ENCODE results near the gene RBM45. TPM values are rescaled to one million over a fixed set of nuclear protein-coding genes. Genes with fewer than 3 reads are reported as not detected.
A peak's percentile ranks its signal among the peaks of the same experiment; 100 is the strongest.
"Not testable (repeated sequence)": the region's sequence is repeated elsewhere in the genome, so short reads cannot be mapped to it uniquely, and the experiment has no call there.

Gene RBM45, protein sequence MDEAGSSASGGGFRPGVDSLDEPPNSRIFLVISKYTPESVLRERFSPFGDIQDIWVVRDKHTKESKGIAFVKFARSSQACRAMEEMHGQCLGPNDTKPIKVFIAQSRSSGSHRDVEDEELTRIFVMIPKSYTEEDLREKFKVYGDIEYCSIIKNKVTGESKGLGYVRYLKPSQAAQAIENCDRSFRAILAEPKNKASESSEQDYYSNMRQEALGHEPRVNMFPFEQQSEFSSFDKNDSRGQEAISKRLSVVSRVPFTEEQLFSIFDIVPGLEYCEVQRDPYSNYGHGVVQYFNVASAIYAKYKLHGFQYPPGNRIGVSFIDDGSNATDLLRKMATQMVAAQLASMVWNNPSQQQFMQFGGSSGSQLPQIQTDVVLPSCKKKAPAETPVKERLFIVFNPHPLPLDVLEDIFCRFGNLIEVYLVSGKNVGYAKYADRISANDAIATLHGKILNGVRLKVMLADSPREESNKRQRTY
- 10 to 100 TPM; 12.0 to 13.5 TPM for total RNA-seq

DNA sequence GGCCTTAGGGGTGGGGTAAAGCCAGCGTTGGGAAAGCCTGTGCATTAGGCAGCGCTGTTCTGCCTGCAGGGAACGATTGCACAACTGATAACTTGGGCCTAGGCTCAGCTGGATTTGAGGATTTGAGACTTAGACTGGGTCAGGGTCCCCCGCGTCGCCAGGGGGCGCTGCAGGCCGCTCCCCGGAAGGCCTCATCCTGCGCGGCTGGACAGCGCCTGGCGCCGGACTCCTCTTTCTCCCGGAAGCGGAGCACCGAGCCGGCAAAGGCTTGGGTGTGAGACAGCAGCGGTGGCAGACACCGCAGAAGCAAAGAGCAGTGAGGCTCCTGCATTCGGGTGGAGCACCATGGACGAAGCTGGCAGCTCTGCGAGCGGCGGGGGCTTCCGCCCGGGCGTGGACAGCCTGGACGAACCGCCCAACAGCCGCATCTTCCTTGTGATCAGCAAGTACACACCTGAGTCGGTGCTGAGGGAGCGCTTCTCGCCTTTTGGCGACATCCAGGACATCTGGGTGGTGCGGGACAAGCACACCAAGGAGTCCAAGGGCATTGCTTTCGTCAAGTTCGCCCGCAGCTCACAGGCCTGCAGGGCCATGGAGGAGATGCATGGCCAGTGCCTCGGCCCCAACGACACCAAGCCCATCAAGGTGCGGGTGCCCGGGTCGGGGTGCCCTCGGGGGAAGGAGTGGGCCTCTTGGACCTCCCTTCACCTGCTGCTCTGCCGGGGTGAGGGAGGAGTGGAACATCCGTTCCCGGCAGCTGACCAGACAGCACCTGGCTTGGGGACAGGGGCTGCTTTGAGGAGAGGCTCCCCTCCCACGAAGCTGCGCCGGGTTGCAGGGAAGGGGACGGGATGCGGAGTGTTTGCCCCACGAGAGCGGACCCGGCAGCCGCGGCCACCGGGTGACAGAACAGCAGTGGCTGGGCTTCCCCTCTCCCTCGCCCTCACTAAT is at the start of gene RBM45:
Gene RBM45, plus strand, starts transcription at position 236 of the 951 bp plus-strand sequence. Its CDS starts 110 bp downstream, at position 346.
- H3K9me3 Mint-ChIP-seq: no peaks in the 10 kb centered on the region
- peaks cover 34% of the 10 kb centered on the region for H3K4me1 Mint-ChIP-seq
- peak; percentile 88 for DNase-seq
- H3K27me3 Mint-ChIP-seq: no peaks in the 10 kb centered on the region
- peak within 1 kb of the TSS; percentile 87 for H3K4me3 Mint-ChIP-seq
- peaks cover 6% of the 10 kb centered on the region for H3K36me3 Mint-ChIP-seq
- H3K27ac Mint-ChIP-seq: peak within 1 kb of the TSS; percentile 80

DNA sequence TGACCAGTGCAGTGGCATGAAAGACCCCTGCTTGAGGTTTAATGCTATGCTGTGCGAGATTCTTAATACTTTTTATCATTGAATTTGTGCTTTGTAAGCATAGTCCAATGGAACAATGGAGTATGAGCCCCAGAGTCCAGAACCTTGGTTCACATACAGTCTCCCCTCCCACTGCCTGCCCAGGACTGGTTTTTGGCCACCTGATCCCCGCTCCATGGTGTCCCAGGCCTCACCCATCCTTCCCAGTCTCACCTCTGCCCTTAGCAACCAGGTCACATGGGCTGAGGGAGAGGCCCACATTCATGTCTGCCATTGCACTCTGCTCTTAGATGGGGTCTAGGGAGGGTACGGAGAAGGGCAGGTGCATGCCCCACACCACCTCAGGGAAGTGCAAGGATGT is 45.9 kb upstream of the RBM45 start:
- no peak for DNase-seq
- Mint-ChIP-seq H3K27ac (no peak overlapping the region), H3K4me3 (no peak overlapping the region), H3K9me3 (no peaks in the 10 kb centered on the region), H3K4me1 (no peaks in the 10 kb centered on the region), H3K36me3 (no peaks in the 10 kb centered on the region), H3K27me3 (peaks cover 28% of the 10 kb centered on the region)

DNA sequence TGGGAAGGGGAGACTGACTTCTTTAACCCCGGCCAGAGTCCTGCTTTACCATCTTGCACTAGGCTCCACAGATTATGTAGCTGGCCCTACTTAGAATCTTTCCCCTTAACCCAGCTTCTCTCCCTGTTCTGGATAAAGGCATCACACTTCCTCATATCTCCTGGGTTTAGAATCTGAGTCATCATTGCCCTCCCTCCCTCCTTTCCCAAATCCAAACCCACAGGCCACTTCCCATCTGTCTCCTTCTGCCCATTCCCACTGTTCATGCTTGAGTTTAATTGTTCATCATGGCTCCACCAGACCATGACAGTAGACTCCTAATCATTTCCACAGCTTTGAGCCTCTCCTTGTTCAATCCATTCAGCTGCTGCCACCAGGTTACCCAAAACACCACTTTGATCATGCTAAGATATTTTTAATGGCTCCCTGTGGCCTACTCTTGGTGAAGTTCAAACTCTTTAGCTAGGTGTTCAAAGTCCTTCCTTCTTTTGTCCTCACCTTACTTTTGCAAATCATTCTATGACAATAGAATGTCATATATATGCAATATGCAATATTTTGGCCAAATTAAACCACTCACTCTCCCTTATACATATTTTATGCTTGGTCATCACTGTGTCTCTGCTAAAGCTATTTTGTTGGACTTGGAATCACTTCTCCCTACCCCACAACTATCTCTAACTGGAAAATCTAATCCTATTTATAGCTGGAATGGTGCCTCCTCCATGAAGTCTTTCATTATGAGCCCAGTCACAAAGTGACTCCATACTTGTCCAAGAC is 45.2 kb upstream of the RBM45 start:
- H3K36me3 Mint-ChIP-seq: no peaks in the 10 kb centered on the region
- H3K4me1 Mint-ChIP-seq: no peaks in the 10 kb centered on the region
- H3K9me3 Mint-ChIP-seq: no peaks in the 10 kb centered on the region
- no peak overlapping the region for H3K27ac Mint-ChIP-seq
- no peak for DNase-seq
- peaks cover 35% of the 10 kb centered on the region for H3K27me3 Mint-ChIP-seq
- H3K4me3 Mint-ChIP-seq: no peak overlapping the region

DNA sequence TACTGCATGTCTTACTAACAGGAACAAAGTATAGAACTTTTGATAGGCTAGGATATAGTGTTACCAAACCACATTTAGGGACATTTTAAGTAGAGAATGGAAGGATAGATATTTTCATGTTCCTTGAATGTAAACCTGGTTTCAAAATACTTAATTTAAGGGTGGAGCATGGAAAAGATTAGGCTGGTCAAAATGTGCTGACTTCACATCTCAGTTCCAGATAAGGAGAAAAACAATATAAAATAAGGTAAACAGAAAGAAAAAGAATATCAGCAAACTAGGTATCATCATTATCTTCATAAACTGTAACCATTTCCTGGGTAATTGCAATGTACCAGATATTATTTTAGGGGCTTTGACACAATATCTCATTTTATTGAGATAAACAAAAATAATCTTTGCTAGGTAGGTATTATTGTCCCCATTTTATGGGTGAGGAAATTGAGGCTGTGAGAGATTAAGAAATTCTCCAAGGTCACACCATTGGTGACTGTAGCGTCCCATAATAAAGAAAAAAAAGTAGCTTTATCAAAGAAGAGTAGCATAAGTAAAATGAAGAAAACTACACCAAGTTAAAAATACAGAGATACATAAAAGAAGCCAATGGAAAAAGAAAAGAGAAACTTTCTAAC is 43.3 kb upstream of the RBM45 start:
- peaks cover 50% of the 10 kb centered on the region for H3K27me3 Mint-ChIP-seq
- no peak overlapping the region for H3K27ac Mint-ChIP-seq
- no peaks in the 10 kb centered on the region for H3K9me3 Mint-ChIP-seq

DNA sequence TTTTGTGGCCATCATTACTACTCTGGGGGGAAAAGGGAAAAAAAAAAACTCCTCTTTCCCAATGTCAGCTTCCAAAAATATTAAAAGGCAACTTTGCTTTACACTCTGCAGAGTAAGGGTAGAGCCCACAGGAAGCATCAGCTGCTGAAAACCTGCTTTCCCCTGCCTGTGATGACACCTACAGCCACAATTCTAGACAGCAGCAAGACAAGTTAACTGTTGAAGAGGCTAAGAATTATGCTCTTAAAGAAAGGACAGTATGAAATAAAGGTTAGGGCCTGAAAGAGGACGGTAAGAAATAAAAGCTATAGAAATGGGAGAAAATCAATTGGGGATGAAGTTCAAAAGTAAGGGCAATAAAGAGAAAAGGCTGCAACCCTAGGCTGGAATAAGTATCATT is 42.7 kb upstream of the RBM45 start:
- H3K27me3 Mint-ChIP-seq: peaks cover 53% of the 10 kb centered on the region

More for the DNA sequence above, 43.3 kb upstream of the RBM45 start:
- Mint-ChIP-seq H3K4me1 (peaks cover 5% of the 10 kb centered on the region), H3K36me3 (no peaks in the 10 kb centered on the region), H3K4me3 (no peak overlapping the region)
- DNase-seq: no peak

DNA sequence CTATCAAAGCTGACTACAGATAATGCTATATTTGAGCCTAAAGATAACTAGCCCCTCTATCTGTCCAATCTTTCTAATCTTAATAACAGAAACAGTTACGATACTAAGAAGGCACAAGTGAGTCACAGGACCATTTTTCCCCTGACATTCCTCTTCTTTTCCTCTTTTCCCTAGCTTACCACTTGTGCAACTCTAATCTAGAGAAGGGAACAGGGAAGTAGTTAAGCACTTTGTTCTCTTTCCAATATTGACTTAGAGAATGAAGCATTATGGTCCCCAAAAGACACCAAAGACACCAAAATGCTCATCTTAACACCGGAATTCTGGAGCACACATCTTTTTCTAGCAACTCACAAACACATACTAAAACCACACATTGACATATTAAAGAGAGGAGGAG is 41.4 kb upstream of the RBM45 start:
- H3K4me1 Mint-ChIP-seq: peaks cover 5% of the 10 kb centered on the region
- no peak for DNase-seq
- no peaks in the 10 kb centered on the region for H3K36me3 Mint-ChIP-seq
- H3K9me3 Mint-ChIP-seq: no peaks in the 10 kb centered on the region
- H3K4me3 Mint-ChIP-seq: no peak overlapping the region
- peaks cover 59% of the 10 kb centered on the region for H3K27me3 Mint-ChIP-seq
- no peak overlapping the region for H3K27ac Mint-ChIP-seq

More for the DNA sequence above, 42.7 kb upstream of the RBM45 start:
- no peak overlapping the region for H3K4me3 Mint-ChIP-seq
- no peak for DNase-seq
- H3K36me3 Mint-ChIP-seq: no peaks in the 10 kb centered on the region
- peaks cover 5% of the 10 kb centered on the region for H3K4me1 Mint-ChIP-seq
- H3K9me3 Mint-ChIP-seq: no peaks in the 10 kb centered on the region
- no peak overlapping the region for H3K27ac Mint-ChIP-seq

DNA sequence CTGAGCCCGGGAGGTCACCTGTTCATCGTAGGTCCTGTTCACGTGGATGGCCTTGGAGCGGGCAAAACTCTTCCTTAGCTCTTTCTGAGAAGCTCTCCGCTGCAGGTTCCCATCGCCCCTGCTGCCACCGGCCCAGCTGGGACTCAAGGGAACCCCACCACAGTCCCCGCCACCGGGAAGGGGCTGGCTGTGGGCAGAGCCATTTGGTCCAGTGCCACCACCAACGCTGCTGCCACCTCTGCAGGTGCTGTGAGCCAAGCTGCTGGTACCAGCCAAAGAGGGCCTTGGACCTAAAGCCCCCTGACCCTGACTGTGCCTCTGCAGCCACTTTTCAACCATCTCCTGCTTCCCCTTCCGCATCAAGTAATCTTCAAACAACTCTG is 40.2 kb upstream of the RBM45 start:
- Mint-ChIP-seq H3K4me3 (peak overlapping the region; percentile 65), H3K9me3 (no peaks in the 10 kb centered on the region), H3K27ac (no peak overlapping the region), H3K36me3 (no peaks in the 10 kb centered on the region), H3K4me1 (peaks cover 5% of the 10 kb centered on the region), H3K27me3 (peaks cover 66% of the 10 kb centered on the region)
- no peak for DNase-seq

DNA sequence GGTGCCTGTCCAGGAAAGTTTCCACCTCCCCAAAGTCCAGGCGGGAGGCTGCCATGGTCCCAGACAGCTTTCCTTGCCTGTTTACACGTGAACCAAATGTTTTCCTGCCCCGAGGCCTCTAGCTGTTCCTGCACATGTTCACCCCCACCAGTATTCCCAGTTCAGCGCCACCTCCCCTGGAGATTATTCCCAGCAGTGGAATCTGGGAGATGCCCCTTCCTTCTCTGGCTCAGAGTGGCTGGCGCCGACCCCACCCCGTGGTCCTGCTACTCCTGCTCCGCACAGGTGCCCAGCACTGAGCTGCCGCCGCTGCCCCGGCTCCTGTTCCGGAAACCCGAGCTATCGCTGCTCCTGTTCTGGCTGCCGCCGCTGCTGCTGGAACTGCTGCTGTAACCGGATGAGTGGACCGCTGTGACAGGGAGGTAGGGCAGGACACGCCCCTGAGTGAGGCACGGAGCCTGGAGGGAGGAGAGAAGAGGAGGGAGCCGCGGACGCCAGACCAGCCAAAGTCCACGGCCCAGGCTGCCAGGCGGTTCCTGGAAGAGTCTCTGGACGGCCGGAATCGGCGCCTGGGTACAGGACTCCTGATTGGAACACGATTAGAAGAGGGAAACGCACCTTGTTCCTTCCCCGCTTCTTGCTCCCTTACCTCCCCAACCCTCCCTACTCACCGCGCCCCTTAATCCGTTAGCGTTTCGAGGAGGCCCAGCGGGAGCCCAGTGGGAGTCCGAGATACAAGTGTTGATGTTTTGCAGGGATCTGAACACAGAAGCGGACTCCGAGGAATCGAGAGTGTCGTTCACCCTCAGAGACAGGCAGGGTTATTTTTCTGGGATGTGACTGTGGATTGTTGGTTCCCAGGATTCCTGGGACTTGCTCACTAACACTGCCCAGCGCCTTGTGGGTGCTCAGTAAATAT is 39.6 kb upstream of the RBM45 start, which contains the start of gene PDE11A:
Gene PDE11A, minus strand, starts transcription at position 395 of the 919 bp plus-strand sequence. Its CDS starts 340 bp downstream, at position 55.
- Mint-ChIP-seq H3K4me3 (peak within 1 kb of the TSS; percentile 65), H3K27ac (no peak within 1 kb of the TSS), H3K36me3 (no peaks in the 10 kb centered on the region), H3K27me3 (peaks cover 70% of the 10 kb centered on the region), H3K4me1 (peaks cover 5% of the 10 kb centered on the region), H3K9me3 (no peaks in the 10 kb centered on the region)
- peak; percentile 61 for DNase-seq

DNA sequence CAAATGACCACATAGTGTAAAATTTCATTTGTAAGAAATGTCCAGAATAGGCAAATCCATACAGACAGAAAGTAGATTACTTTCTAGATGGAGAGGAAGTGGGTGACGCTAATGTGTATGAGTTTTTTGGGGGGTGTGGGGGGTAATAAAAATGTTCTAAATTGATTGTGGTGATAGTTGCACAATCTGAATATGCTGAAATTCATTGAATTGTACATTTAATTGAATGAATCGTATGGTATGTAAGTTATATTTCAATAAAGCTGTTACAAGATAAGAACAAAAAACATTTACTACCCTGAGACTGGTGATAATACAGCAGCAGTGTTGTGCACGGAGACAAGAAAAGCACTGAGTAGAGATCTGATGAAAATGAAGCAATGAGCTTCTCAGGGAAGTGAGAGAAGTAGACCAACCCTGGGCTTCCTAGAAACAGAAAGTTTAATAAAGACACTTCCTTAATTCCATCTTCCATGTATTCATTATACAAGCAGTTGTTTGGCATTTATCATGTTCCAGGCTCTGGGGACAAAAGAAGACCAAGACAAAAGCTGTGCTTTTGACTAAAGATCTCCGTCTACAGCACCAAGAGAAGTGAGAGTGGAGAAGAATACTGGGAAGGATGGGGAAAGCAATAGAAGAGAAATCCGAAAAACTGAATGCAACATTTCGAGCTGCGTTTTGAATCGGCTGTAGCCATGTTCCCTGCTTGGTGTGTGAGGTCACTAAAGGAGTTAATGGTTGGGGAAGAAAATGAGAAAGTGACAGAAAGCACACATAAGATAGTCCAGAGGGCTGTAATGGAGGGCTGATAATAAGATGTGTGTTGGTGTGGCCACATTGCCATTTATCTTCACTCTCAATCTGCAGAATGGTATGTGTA is 37.9 kb upstream of the RBM45 start:
- no peaks in the 10 kb centered on the region for H3K36me3 Mint-ChIP-seq

DNA sequence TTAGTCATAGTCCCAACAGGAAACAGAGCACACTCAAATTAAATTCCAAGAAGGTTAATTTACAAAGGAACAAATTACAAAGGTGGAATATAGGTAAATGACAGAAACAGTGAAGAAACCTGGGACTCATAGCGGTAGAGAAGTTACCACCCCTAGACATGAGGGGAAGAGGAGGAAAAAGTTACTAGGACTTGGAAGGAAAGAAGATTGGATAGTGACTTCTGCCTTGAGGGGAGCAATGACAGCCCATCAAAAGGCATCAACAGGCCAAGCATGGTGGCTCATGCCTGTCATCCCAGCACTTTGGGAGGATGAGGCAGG is 37.3 kb upstream of the RBM45 start:
- peaks cover 3% of the 10 kb centered on the region for H3K9me3 Mint-ChIP-seq
- H3K27ac Mint-ChIP-seq: no peak overlapping the region
- no peaks in the 10 kb centered on the region for H3K36me3 Mint-ChIP-seq
- H3K27me3 Mint-ChIP-seq: peaks cover 67% of the 10 kb centered on the region
- H3K4me3 Mint-ChIP-seq: no peak overlapping the region
- no peak for DNase-seq
- peaks cover 5% of the 10 kb centered on the region for H3K4me1 Mint-ChIP-seq

More for the DNA sequence above, 37.9 kb upstream of the RBM45 start:
- H3K4me3 Mint-ChIP-seq: no peak overlapping the region
- peaks cover 65% of the 10 kb centered on the region for H3K27me3 Mint-ChIP-seq
- H3K27ac Mint-ChIP-seq: no peak overlapping the region
- H3K9me3 Mint-ChIP-seq: peaks cover 2% of the 10 kb centered on the region
- peaks cover 5% of the 10 kb centered on the region for H3K4me1 Mint-ChIP-seq
- no peak for DNase-seq

DNA sequence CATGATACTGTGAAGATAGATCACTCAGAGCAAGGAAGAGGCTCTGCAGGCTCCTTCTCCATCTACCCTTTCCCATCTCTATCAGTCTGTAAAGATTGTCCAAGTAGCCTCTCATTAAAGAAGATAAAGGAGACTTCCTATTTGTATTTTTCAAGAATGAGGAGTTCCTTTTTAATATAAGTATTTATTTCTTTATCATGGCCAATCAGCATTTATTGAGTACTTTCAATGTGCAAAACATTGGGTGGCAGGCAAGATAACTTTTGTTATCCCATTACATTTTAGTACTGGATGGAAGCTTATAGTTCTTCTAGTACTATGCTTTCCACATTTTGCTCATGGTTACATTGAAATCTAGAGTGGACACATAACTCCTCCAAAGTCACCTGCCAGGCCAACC is 36.1 kb upstream of the RBM45 start:
- Mint-ChIP-seq H3K36me3 (no peaks in the 10 kb centered on the region), H3K9me3 (peaks cover 5% of the 10 kb centered on the region), H3K27me3 (peaks cover 64% of the 10 kb centered on the region), H3K27ac (no peak overlapping the region), H3K4me3 (no peak overlapping the region), H3K4me1 (peaks cover 5% of the 10 kb centered on the region)
- DNase-seq: no peak

DNA sequence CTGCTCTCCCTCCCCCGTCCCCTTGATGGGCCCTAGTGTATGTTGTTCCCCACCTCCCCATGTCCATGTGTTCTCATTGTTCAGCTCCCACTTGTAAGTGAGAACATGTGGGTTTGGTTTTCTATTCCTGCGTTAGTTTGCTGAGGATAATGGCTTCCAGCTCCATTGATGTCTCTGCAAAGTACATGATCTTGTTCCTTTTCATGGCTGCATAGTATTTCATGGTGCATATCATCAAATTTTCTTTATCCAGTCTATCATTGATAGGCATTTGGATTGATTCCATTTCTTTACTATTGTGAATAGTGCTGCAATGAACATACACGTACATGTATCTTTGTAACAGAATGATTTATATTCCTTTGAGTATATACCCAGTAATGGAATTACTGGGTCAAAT is 33.0 kb upstream of the RBM45 start:
- not testable (repeated sequence) for H3K9me3 Mint-ChIP-seq, H3K36me3 Mint-ChIP-seq, H3K4me3 Mint-ChIP-seq, H3K4me1 Mint-ChIP-seq, H3K27ac Mint-ChIP-seq, DNase-seq
- peaks cover 32% of the 10 kb centered on the region for H3K27me3 Mint-ChIP-seq

All from activated naive CD8-positive, alpha-beta T cell treated with anti-CD3 and anti-CD28 coated beads for 36 hours (primary cell).